T47D (cell line): ENCODE measurements around the gene CNN3.

Experiments used
- DNase-seq, 2 experiments: peaks; one replicate each; pipeline versions ENCODE4 v3.0.0 to v3.0.0-alpha.2; 2011 to 2012; ENCODE audit warnings: low read depth in 1 of 2, low spot score in 1 of 2
- JUND ChIP-seq: IDR thresholded peaks from 2 replicates; pipeline ENCODE4 v1.6.1; 2012; ENCODE audit warnings: low read depth
- in situ Hi-C: cut with HindIII; loops from 2 replicates; pipeline ENCODE4 v1.10.0; 2016; ENCODE audit warnings: low sequenced_read_pairs, low pct_unique_long_range_greater_than_20kb

The CNN3 gene

GRCh38 chr1:94886361-94886760 lies 40.5 kb downstream of the CNN3 start:
- in situ Hi-C loops = no loop called here

GRCh38 chr1:94884507-94884906 lies 42.4 kb downstream of the CNN3 start:
- in situ Hi-C loops = no loop called here
- DNase-seq = no peak
- TF ChIP-seq JUND = no peak

More at GRCh38 chr1:94886361-94886760, 40.5 kb downstream of the CNN3 start:
- TF ChIP-seq JUND = no peak
- no peak for DNase-seq

DNA sequence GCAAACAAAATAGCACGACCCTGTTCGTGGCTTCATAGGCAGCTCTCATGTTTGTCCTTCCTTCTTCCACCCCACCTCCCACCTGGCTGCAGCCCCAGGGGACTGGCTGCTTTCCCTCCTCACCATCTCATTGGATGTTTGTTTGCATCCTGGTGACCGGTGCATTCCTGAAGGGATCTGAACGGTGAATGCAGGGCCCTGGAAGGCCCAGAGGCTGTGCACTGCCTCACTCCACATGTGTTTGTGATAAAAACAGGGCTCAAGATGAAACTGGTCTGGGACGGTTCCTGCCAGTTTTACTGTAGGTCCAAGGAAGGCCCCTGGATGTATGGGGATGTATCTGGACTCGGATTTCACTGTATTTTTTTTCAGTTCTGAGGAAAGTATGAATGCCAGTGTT lies 42.8 kb downstream of the CNN3 start:
- no peak for TF ChIP-seq JUND
- peak; percentile 52 to 95 for DNase-seq
- in situ Hi-C loops = no loop called here

DNA sequence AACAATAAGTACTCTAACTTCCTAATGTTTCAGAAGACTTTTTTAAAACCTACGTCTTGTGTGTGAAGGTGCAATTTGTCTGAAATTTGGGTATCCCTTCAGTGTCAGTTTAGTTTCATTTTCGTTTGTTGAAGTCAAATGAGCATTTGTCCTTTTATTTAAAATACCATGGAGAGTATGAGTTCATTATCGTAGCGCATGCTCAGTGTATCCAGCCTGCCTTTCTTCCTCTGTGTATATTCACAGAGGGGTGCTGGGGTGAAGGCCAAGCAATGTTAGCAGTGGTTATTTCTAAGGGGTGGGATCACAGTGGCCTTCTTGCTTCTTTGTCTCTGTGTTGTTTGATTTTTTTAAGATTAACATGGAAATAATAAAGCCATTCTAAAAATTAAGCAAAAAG lies 43.2 kb downstream of the CNN3 start:
- in situ Hi-C loops = no loop called here
- no peak for TF ChIP-seq JUND
- DNase-seq = peak; percentile 23 to 83

DNA sequence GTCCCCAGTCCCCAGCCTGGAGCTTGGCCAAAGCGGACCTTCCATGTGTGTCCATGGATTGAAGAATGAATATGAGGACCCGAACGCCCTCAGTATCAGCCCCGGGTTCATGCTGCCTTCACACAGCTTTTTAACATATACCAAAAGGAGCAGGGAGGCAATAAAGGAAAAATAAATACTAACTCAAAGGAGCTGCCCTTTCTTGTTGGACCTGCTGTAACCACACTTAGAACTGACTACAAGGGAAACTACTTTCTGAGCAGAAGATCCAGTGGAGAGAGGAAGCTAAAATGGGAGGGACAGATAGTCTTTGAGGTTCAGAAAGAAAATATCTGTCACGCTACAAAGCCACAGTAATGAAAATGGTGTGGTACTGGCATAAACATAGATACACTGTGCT lies 48.6 kb downstream of the CNN3 start:
- in situ Hi-C loops = no loop called here
- no peak for TF ChIP-seq JUND

GRCh38 chr1:94876362-94876761 lies 50.5 kb downstream of the CNN3 start:
- TF ChIP-seq JUND = no peak
- in situ Hi-C loops = no loop called here
- DNase-seq = no peak

More for the DNA sequence above, 48.6 kb downstream of the CNN3 start:
- DNase-seq = peak in 1 of 2 experiments; percentile 43

GRCh38 chr1:94875794-94876193 lies 51.1 kb downstream of the CNN3 start:
- in situ Hi-C loops = no loop called here

GRCh38 chr1:94874423-94874822 lies 52.5 kb downstream of the CNN3 start:
- TF ChIP-seq JUND = no peak
- no peak for DNase-seq
- in situ Hi-C loops = no loop called here

More at GRCh38 chr1:94875794-94876193, 51.1 kb downstream of the CNN3 start:
- DNase-seq = no peak
- TF ChIP-seq JUND = no peak

DNA sequence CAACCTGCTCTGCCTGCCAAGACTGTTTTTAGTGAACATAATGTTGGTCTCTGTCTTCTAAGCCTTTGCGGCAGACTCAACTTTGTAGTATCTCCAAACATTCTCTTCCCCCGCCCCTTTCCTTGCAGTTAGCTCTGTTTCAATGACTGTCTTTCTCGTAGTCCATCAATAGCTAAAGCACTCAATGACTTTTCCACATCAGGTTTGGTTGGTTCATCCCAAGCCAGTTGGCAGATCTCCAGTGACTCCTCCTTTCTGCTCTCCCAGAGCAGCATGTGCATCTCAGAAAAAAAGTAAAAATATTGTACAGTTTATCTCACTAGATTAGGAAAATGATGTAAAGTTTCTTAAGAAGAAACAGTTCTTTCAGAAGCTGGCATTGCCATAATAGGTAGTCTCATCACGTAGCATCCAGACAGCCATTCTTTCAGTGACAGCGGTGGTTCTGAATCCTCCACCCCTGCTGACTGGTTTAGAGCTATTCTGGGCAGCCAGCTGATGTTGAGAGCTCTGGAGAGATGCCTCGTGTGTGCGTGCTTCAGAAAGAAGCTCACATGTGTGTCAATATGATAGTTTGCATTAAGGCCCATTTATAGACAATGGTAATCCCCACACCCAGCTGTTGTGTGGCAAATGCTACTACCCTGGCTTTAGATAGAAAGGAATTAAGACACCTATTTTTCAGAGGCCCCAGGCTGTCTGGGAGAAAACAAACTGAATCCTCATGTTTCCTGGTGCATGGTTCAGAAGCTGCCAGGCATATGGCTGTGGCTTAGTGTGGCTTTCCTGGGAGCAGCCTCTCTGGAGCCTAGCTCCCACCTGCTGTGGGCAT lies 53.2 kb downstream of the CNN3 start:
- no peak for DNase-seq
- TF ChIP-seq JUND = no peak
- in situ Hi-C loops = no loop called here

- in situ Hi-C loops = no loop called here
- no peak for TF ChIP-seq JUND
- no peak for DNase-seq
Measured at GRCh38 chr1:94872771-94873495, 54.0 kb downstream of the CNN3 start.

GRCh38 chr1:94871031-94871430 lies 55.9 kb downstream of the CNN3 start:
- in situ Hi-C loops = no loop called here
- no peak for DNase-seq
- no peak for TF ChIP-seq JUND

DNA sequence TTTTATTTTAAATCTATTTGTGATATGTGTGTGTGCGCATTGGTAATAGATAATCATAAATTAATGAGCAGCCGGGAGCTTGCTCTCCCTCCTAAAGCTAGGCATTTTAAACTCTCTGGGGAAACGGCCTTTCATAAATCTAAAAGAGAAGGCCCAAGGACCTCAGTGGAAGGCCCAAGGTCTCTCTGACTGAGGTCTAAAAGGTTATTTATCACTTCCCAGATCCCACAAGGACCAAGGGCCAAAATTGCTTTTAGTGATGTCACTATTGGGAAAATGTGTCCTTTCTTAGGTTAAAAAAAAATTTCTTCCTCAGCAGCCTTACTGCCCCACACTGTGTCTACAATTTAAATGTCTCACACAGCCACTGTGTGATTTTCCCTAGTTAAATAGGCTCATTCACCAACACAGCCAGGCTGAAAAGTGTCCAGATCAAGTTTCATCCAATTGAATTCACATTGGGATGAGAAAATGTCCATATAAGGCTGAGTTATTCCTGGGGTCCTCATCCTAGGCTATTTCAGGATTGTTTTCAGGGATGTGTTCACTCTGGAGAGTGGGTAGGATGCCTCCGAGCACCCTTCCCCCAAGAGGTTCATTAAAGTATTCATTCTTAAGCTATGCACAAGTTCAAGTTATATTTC lies 60.6 kb downstream of the CNN3 start:
- TF ChIP-seq JUND = no peak
- in situ Hi-C loops = no loop called here

DNA sequence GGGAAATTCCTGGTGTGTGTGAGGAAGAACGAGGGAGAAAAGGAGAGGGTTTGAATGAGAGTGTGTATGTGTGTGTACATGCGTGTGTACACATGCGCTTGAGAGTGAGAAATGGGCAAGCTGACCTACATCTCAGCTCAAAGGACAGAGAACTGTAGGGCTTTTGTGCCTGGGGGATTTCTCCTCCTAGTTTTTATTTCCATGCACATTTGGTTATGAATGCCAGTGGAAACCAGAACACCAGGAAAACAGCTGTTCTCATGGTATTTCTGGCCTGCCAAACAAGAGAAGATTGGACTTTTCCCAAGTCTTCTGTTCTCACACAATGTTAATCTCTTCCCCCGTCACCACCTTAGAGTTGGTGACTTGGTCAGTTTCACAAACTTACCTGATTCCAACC lies 61.5 kb downstream of the CNN3 start:
- peak in 1 of 2 experiments; percentile 57 for DNase-seq
- TF ChIP-seq JUND = no peak
- in situ Hi-C loops = no loop called here

More for the DNA sequence above, 60.6 kb downstream of the CNN3 start:
- no peak for DNase-seq
